Measurements from ENCODE around the gene PLA2G2F. TPM values are rescaled to one million over a fixed set of nuclear protein-coding genes. Genes with fewer than 3 reads are reported as not detected.

PLA2G2F gene, protein sequence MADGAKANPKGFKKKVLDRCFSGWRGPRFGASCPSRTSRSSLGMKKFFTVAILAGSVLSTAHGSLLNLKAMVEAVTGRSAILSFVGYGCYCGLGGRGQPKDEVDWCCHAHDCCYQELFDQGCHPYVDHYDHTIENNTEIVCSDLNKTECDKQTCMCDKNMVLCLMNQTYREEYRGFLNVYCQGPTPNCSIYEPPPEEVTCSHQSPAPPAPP
- not detected in 2 replicates for total RNA-seq

DNA sequence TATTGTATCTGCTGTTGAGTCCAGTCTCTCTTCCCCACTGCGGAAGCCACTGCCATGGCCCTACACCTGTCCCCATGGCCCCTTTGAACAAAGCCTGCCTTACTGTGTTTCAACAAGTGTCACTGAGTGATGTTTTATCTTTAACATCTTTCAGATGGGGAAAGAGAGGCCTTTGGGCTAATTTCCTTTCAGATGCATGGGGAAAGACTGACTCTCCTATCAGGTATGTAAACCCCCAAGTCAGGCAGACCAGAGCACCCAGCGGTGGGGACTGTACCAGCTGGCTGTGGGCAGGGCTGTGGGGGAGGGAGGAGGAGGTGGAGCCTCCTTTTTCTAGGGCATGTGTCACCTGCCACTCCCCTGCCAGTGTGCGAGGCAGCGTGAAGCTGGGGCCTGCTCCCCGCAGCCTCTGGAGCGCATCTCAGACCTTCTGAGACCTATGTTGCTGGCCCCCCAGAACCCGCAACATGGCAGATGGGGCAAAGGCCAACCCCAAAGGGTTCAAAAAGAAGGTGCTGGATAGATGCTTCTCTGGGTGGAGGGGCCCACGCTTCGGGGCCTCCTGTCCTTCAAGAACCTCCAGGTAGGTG is at the start of gene PLA2G2F:
PLA2G2F (plus strand) TSS at position 363 of the 590 bp plus-strand sequence; CDS start at position 468, 105 bp downstream.

DNA sequence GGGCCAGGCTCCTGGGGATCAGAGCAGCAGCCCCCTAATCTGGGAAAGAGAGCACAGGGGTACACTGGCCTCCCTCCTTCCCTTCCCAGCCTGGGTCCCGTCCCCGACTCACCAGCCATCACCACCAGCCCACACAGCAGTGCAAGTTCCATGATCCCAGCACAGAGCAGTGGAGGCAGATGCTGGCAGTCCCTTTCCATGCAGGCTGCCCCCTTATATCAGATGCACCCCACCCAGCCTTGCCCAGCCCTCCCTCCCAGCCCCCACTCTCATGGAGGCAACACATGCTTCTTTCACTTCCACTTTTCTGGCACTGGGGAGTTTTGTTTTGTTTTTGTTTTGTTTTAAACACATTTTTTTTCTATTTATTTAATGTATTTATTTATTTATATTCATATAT is 19.8 kb upstream of the PLA2G2F start, which contains the start of gene PLA2G2D:
PLA2G2D (minus strand) TSS at position 190 of the 400 bp plus-strand sequence; CDS start at position 152, 38 bp downstream.

DNA sequence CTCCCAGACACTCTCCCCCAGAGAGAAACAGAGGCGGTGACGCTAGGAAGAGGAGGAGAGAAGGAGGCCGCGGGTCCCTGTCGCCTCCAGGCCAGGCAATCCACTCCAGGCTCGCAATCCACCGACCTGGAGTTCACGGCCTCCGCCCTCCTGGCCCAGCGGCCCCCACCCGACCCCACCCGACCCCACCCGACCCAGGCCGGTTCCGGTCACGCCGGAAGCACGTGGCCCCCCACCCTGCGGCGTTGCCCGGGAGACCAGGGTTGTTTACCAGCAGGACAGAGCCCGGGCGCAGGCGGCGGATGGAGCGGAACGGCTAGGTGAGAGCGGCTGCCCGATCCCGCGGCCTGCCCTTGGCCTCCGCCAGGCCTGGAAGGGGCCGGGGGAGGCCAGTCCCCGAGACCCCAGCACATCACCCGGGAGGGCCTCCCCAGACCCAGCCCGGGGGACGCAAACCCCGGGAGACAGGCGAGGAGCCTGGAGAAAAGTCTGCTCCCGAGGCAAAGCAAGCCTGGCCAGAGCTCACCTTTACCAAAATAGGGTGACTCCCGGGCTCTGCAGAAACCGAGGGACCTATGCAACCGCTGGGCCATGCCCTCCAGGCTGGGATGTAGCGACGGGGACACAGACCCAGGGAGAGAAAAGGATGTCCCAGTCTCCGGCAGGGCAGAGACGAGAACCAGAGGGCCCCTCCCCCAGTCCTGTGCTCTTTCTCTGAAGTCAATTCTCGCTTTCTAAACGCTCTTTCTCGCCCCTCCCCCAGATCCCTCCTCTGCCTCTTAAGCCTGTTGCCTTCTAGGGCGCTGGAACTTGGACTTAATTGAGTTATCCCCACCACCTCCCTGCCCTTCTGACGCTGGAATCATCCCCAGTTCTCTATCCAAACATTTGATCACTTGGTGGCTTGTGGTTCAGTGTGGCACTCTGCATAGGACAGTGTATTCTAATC is 47.0 kb downstream of the PLA2G2F start, which contains the start of the genes PLA2G2C and UBXN10:
PLA2G2C (minus strand) TSS at position 685 of the 949 bp plus-strand sequence. CDS start 9,155 bp downstream, outside the sequence.
UBXN10 (plus strand) TSS at position 263 of the 949 bp plus-strand sequence. CDS start 4,466 bp downstream, outside the sequence.

Other genes with a start within 250 kb of the PLA2G2F start
- not detected in 2 replicates for gene PLA2G2E, start 215.7 kb upstream of the PLA2G2F start, total RNA-seq
- gene PLA2G2A, start 159.7 kb upstream of the PLA2G2F start, total RNA-seq = not detected in 2 replicates
- not detected in 2 replicates for gene PLA2G5, start 69.1 kb upstream of the PLA2G2F start, total RNA-seq
- not detected in 2 replicates for gene PLA2G2D, start 19.8 kb upstream of the PLA2G2F start, total RNA-seq
- gene UBXN10, start 46.8 kb downstream of the PLA2G2F start, total RNA-seq = 0.04 and 0.16 TPM in 2 replicates
- gene PLA2G2C, start 47.2 kb downstream of the PLA2G2F start, total RNA-seq = not detected in 2 replicates
- not detected in 2 replicates for gene VWA5B1, start 151.6 kb downstream of the PLA2G2F start, total RNA-seq